Parathyroid adenoma (tissue), 2 donors: ENCODE data around the gene DNAI4.
"Not testable (repeated sequence)": the region's sequence is repeated elsewhere in the genome, so short reads cannot be mapped to it uniquely, and the experiment has no call there.

Experiments
- H2AFZ ChIP-seq: fragments of 300-600 bp; sonication (generic); one replicate; pipeline ENCODE4 v1.7.0; 2017; ENCODE audit warnings: antibody characterized with exemption, mild to moderate bottlenecking
- H3K27ac ChIP-seq: fragments of 300-600 bp; sonication (generic); one replicate; pipeline ENCODE4 v1.7.0; 2017
- H3K27me3 ChIP-seq: fragments of 300-600 bp; sonication (generic); one replicate; pipeline ENCODE4 v1.7.0; 2017; ENCODE audit warnings: low read length; ENCODE audit not compliant: control insufficient read depth, insufficient read depth
- H3K36me3 ChIP-seq: fragments of 300-600 bp; sonication (generic); one replicate; pipeline ENCODE4 v1.7.0; 2017; ENCODE audit warnings: low read length; ENCODE audit not compliant: control insufficient read depth, insufficient read depth
- H3K4me1 ChIP-seq: fragments of 300-600 bp; sonication (generic); one replicate; pipeline ENCODE4 v1.7.0; 2017; ENCODE audit warnings: control low read depth
- H3K4me2 ChIP-seq: fragments of 300-600 bp; sonication (generic); one replicate; pipeline ENCODE4 v1.7.0; 2017; ENCODE audit warnings: low read length
- H3K4me3 ChIP-seq: fragments of 300-600 bp; sonication (generic); one replicate; pipeline ENCODE4 v1.7.0; 2017; ENCODE audit warnings: low read depth, low read length
- H3K79me2 ChIP-seq: fragments of 300-600 bp; sonication (generic); one replicate; pipeline ENCODE4 v1.7.0; 2017; ENCODE audit warnings: control low read depth
- H3K9ac ChIP-seq: fragments of 300-600 bp; sonication (generic); one replicate; pipeline ENCODE4 v1.7.0; 2017; ENCODE audit warnings: mild to moderate bottlenecking
- H3K9me3 ChIP-seq: fragments of 300-600 bp; sonication (generic); one replicate; pipeline ENCODE4 v1.7.0; 2017; ENCODE audit warnings: low read length; ENCODE audit not compliant: control insufficient read depth
- CTCF ChIP-seq: fragments of 300-600 bp; sonication (generic); IDR thresholded peaks from one replicate; pipeline ENCODE4 v1.7.0; 2017; ENCODE audit warnings: antibody characterized with exemption, mild to moderate bottlenecking
- donor health status: primary hyperparathyroidism.

DNAI4 gene

GRCh38 chr1:66809736-66810326 is 114.8 kb downstream of the DNAI4 start:
- H3K4me1 ChIP-seq = no peaks in the 10 kb centered on the region
- no peak overlapping the region for H3K4me2 ChIP-seq
- H3K36me3 ChIP-seq = no peaks in the 10 kb centered on the region
- H3K27me3 ChIP-seq = no peaks in the 10 kb centered on the region
- no peak overlapping the region for H3K4me3 ChIP-seq
- no peaks in the 10 kb centered on the region for H3K9me3 ChIP-seq
- H2AFZ ChIP-seq = no peak overlapping the region
- H3K9ac ChIP-seq = no peak overlapping the region
- no peak for TF ChIP-seq CTCF
- no peaks in the 10 kb centered on the region for H3K79me2 ChIP-seq
- no peak overlapping the region for H3K27ac ChIP-seq

GRCh38 chr1:66809245-66809644 is 115.4 kb downstream of the DNAI4 start:
- no peak overlapping the region for H2AFZ ChIP-seq
- no peaks in the 10 kb centered on the region for H3K9me3 ChIP-seq
- H3K4me2 ChIP-seq = no peak overlapping the region
- no peaks in the 10 kb centered on the region for H3K4me1 ChIP-seq
- no peaks in the 10 kb centered on the region for H3K27me3 ChIP-seq
- no peak overlapping the region for H3K9ac ChIP-seq
- H3K36me3 ChIP-seq = no peaks in the 10 kb centered on the region
- no peak for TF ChIP-seq CTCF
- H3K79me2 ChIP-seq = no peaks in the 10 kb centered on the region
- no peak overlapping the region for H3K27ac ChIP-seq
- no peak overlapping the region for H3K4me3 ChIP-seq

GRCh38 chr1:66795839-66796238 is 128.8 kb downstream of the DNAI4 start:
- H3K79me2 ChIP-seq, H3K4me3 ChIP-seq, H3K36me3 ChIP-seq, H3K27me3 ChIP-seq, H2AFZ ChIP-seq, H3K9me3 ChIP-seq, H3K4me1 ChIP-seq, H3K9ac ChIP-seq, H3K4me2 ChIP-seq, H3K27ac ChIP-seq: not testable (repeated sequence)

- Histone ChIP-seq H3K9ac (no peak overlapping the region), H3K4me2 (no peak overlapping the region), H2AFZ (no peak overlapping the region), H3K79me2 (no peaks in the 10 kb centered on the region), H3K4me3 (no peak overlapping the region), H3K27me3 (no peaks in the 10 kb centered on the region), H3K4me1 (no peaks in the 10 kb centered on the region), H3K36me3 (no peaks in the 10 kb centered on the region), H3K27ac (no peak overlapping the region), H3K9me3 (no peaks in the 10 kb centered on the region)
- no peak for TF ChIP-seq CTCF
Measured at GRCh38 chr1:66791621-66792610, 132.7 kb downstream of the DNAI4 start.

GRCh38 chr1:66788231-66788939 is 136.3 kb downstream of the DNAI4 start:
- Histone ChIP-seq H3K4me1 (no peaks in the 10 kb centered on the region), H2AFZ (no peak overlapping the region), H3K79me2 (no peaks in the 10 kb centered on the region), H3K36me3 (no peaks in the 10 kb centered on the region), H3K4me3 (no peak overlapping the region), H3K27me3 (no peaks in the 10 kb centered on the region), H3K9me3 (no peaks in the 10 kb centered on the region), H3K9ac (no peak overlapping the region), H3K27ac (no peak overlapping the region), H3K4me2 (no peak overlapping the region)
- no peak for TF ChIP-seq CTCF
